NCI-H187 treated with DMSO at 0.1 percent for 48 hours (cell line): ENCODE data around the gene GPRC5C.

Source experiments
- DNase-seq: peaks from one replicate; lab custom pipeline; 2025; lab: John Stamatoyannopoulos, UW

Gene GPRC5C, protein sequence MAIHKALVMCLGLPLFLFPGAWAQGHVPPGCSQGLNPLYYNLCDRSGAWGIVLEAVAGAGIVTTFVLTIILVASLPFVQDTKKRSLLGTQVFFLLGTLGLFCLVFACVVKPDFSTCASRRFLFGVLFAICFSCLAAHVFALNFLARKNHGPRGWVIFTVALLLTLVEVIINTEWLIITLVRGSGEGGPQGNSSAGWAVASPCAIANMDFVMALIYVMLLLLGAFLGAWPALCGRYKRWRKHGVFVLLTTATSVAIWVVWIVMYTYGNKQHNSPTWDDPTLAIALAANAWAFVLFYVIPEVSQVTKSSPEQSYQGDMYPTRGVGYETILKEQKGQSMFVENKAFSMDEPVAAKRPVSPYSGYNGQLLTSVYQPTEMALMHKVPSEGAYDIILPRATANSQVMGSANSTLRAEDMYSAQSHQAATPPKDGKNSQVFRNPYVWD

DNA sequence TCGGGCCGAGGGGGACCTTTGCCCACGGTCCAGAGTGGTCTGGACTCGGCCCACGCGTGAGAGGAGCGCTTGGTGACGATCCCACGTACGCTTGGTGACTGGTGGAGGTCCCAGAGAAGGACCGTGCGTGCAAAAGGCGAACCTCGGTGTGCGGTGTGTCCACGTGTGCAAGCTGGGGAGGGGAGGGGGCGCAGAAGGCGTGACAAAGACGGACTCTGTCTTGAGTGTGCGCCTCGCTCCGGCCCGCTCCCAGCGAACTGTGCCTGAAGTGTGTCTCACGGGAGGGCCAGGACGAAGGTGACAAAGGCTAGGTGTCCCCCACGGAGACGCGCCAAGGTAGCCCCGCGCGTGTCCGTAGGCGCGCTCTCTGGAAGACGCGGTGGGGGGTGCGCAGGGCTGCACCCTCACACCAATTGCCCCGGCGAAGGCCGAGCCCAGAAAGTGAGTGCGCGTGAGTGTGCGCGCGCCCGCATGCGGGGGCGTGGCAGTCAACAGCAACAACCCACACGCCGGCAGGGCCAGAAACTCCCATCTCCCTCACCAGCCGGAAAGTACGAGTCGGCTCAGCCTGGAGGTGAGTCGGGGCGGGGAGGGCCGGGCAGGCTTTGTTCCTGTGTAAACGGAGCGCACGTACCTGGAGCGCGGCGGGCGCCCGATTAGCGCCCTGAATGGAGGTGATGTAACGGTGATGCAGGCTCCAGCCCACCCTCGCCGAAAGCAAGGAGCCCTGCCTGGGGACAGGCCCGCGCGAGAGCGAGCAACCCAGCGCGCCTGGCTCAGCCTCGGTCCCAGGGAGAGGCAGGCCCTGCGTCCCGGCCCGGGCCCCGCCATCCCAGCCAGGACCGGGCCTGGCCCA, at the start of gene GPRC5C:
Gene GPRC5C (plus strand): TSS at position 521 of the 856 bp plus-strand sequence. CDS start 7,689 bp downstream, outside the sequence.
- DNase-seq = peak; percentile 23

DNA sequence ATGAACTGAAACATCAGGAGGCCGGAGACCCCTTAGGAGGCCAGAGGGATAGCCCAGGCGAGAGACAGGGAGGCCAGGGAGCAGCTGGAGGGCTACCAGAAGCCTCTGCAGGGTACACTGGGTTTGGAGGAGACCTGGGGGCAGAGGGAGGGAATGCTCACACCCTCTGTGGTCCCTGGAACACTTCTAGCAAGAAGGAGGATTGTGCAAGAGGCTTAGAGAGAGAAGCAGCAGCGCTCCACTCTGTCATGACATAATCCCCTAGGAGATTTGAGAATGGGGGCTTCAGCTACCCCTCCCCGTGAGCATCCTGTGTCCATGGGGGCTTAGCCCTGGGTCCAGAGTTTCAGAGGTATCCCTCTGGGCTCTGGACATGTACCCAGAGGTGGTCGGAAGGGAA, 48.7 kb upstream of the GPRC5C start:
- no peak for DNase-seq

DNA sequence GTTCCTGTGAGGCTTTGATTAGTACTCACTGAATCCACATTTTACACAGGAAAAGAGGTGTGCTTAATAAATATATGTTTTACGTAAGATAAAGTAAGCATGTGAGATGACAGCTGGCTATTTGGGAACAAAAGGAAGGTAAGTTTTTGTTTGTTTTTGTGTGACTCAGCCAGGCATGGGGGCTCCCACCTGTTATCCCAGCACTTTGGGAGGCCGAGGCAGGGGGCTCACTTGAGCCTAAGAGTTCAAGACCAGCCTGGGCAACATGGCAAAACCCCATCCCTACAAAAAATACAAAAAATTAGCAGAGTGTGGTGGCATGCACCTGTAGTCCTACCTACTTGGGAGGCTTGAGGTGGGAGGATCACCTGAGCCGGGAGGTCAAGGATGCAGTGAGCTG, 46.7 kb upstream of the GPRC5C start:
- no peak for DNase-seq

- no peak for DNase-seq
Observed at GRCh38 chr17:74386386-74386785, 45.5 kb upstream of the GPRC5C start.

DNA sequence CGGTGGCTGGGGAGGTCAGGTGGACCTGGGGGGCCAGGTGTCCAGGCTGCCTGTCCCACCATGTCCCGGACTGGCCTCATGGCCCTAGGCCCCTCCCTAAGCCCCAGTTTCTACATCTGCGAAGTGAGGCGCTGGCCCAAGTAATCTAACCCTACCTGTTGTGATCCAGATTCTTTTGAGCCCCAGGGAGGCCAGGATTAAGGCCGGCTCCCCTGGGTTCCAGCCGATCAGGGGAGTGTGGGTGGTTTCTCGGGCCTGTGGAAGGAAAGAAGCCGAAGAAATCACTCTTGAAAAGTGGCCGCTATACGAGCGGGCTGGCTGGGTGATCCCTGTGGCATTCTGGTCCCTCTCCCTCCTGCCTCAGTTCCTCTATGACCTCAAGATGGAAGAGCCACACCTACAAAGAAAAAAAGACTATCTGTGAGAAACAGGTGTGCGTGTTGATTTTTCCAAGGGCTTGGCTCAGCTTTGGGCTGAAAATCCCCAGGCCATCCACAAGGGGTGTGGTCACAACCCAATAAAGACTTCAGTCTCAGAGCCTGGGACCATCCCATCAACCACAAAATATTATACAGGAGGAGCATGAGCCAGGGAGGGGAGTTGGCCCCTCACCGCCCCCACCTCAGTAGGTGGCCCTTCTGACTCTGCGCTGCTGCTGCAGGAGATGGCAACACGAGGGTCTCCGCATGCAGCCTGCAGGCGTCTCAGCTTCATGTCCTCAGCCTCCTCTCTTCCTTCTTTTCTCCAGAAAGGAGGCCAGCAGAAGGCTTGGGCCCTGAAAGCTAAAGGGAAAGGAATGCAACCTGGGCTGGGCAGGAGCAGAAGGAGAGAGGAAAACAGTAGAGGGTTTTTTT, 44.3 kb upstream of the GPRC5C start:
- no peak for DNase-seq

- no peak for DNase-seq
Observed at GRCh38 chr17:74389084-74389753, 42.7 kb upstream of the GPRC5C start.

- DNase-seq = no peak
Observed at GRCh38 chr17:74389937-74390679, 41.8 kb upstream of the GPRC5C start.

DNA sequence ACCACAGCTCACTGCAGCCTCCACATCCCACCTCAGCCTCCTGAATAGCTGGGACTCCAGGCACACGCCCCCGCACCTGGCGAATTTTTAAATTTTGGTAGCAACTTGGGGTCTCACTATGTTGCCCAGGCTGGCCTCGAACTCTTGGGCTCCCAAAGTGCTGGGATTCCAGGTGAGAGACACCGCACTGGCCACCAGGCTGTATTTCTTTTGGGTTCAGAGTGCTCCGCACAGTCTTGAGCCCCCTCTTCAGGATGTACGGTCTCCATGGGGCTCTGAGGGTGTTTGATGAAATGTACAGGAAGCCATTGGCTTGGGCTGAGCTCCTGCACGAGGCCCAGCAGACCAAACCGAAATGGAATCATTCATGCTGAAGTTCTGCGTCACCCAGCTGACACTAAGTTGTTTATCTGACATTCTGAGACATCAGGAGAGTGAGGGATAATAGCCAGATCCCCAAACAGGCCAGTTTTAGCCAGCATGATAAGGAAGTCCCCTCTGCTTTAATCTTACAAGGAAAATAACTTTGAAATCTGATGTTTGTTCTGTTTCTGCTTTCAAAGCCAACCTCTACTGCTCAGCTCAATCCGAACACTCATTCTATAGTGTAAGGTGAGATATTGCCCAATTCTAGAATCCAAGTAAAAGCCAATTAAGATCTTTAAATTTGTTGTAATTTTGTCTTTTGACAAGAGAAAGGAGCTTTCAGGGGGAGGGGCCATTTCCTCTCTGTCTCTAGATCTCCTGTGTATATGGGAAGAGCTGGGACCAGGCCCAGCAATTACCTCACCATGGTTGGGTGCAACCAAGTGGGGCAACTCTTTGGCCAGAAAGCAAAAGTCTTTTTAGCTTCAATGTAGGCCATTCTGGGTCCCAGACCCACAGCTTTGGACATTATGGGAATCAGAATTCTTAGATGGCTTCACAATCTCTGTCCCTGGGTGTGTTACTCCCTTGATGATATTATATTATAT, 40.9 kb upstream of the GPRC5C start:
- DNase-seq = no peak

DNA sequence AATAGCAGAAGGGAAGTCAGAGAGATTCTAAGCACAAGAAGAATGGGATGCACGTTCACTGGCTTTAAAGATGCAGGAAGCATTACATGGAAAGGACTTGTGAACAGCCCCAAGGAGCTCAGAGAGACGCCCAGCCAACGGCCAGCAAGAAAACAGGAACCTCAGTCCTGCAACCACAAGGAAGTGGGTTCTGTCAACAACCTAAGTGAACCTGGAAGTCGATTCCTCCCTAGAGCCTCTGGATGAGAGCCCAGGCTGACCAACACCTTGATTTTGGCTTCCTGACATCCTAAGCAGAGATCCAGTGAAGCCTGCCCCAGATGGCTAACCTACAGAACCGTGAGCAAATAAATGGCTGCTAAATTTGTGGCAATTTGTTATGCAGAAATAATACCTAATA, 40.1 kb upstream of the GPRC5C start:
- DNase-seq = no peak

GRCh38 chr17:74392848-74393247, 39.0 kb upstream of the GPRC5C start:
- DNase-seq = no peak

DNA sequence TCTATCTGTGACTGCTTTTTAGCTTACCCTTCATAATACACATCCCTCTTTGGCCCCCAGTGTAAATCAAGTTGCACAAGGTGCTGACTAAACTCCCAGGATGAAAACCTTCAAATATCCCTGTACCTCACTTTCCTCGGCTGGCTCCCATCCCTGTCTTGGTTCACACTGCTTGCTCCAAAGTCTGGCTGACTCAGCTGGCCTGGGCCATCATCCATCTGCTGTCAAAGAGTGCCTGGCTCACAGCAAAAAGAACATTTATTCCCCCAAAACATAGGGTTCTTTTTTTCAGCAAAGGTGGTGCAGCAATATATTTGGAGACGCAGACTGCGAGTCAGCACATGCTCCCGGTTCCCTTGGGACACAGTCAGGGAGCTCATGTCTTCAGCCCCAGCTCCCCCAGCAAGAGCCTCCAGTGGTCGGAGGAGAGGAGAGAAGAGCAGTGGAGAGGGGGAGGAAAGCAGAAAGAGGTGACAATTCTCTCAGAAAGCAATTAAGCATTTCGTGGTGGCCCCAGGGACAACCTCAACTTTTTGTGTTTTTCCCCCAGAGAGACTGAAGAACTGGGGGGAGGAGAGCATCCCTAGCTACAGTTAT, 38.4 kb upstream of the GPRC5C start:
- DNase-seq = no peak

DNA sequence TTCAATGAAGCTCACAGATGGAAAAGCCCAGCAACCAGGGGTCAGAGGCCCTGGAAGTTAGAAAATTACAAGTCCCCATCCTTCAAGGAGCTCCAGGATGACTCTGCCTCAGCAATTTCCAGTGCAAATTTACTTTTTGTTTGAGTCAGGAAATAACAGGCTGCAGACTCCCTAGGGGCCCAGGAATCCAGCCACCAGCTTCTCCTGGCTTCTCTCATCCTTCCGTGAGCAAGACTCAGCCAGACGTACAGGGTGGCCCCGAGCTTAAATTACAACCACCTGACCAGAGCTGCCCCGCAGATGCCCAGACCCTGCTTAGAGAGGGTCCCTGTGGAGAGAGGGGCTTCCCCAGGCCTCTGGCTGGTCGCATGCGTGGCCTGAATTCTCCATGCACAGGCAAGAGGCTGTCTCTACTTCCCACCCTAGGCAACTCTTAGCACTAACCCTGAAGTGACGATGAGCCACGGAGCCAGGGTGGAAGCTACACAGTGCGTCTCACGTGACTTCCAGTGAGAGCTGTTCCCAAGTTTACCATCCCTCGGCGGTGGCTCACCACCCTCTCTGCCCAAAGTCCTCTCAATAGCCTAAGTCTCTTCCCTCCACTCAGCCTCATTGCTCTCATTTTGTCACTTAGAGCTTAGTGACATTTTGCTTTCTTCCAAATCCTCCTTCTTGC, 37.5 kb upstream of the GPRC5C start:
- no peak for DNase-seq

DNA sequence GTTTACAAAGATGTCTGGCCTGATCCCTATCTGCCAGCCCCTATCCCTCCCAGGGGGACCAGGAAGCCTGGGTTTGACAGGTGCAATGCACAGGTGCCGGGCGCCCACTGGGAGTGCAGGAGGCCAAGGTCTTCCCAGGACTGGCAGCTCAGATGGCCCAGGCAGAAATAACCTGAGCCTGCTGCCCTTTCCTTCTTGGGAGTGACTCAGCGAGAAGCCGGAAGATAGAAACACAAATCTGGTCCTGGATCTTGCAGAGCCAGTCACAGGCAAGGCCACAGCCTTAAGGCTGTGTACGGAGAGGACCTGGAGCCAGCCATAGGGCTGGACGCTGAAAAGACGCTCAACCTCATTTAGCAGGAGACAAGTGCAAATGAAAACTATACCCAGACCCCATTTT, 36.9 kb upstream of the GPRC5C start:
- no peak for DNase-seq

DNA sequence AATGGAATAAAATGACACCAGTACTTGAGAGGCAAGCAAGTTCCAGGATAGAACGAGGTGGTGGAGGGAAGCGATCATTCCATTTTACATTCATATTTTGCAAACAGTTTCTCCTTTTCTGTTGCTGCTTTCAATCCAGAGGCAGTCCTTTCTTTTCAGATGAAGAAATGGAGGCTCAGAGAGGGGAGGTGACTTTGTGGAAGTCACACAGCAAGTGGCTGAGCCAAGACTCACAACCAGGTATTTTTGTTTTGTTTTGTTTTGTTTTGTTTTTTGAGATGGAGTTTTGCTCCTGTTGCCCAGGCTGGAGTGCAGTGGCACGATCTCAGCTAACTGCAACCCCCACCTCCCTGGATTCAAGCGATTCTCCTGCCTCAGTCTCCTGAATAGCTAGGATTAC, 35.3 kb upstream of the GPRC5C start:
- DNase-seq = no peak

DNA sequence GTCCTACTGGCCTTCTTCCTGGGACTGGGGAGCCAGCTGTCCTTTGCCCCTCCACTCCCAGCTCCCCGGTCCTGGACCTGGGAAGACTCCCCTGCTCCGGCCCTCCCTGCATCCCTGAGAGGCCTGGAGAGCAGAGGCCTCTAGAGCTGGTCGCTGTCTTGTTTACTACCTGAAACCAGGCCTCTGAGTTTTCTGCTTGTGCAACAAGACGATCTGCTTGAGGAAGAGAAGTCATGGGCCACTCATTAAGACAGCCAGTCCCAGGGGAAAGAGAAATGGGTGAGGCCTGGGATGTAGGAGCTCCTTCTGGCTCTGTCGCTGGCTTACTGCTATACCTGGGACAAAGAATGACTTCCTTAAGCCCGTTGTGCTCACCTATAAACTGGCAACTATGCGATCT, 29.8 kb upstream of the GPRC5C start:
- DNase-seq = no peak

- no peak for DNase-seq
Observed at GRCh38 chr17:74403512-74404137, 28.3 kb upstream of the GPRC5C start.

DNA sequence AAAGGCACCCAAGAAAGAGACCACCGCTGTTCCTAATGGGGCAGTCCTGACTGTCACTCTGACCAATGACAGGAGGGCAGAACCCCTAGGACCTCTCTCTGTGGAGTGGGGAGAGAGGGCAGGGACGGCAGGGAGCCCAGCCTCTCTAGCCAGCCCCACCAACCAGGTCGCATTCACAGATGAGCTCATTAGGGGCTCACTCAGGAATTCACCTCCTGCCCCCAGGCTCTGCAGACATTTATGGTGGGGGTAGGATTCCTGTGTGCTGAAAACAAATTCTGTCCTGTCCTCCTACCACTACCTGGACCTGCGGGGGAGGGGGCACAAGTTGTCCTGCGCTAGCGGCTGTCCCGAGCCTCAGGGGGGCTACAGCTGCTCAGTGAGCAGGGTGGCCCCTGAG, 27.7 kb upstream of the GPRC5C start:
- no peak for DNase-seq

GRCh38 chr17:74404789-74405188, 27.1 kb upstream of the GPRC5C start:
- DNase-seq = no peak
